Spleen (tissue), 11 donors: ENCODE measurements around the gene TRIM9. TPM values are rescaled to one million over a fixed set of nuclear protein-coding genes. Genes with fewer than 3 reads are reported as not detected.

Source experiments
- DNase-seq: peaks from one replicate; pipeline ENCODE4 v3.0.0-alpha.2; 2020
- H3K27ac ChIP-seq, 8 donors: fragments of 200-600 bp; sonication (generic) in 7 of 8; 1 replicate in 4 of 8; 2 replicates in 4 of 8; pipeline versions ENCODE4 v1.5.0 to v1.8.0; 2016 to 2021; ENCODE audit warnings: inconsistent platforms in 4 of 8, mild to moderate bottlenecking in 4 of 8, moderate library complexity in 1 of 8
- H3K27me3 ChIP-seq, 7 donors: fragments of 200-600 bp; sonication (generic) in 6 of 7; replicated peaks in 1 of 7; 1 replicate in 4 of 7; 2 replicates in 3 of 7; pipeline versions ENCODE4 v1.5.0 to v1.8.0; 2016 to 2021; ENCODE audit warnings: inconsistent platforms in 3 of 7, mild to moderate bottlenecking in 1 of 7
- H3K36me3 ChIP-seq, 6 donors: fragments of 200-600 bp; sonication (generic) in 5 of 6; 1 replicate in 4 of 6; 2 replicates in 2 of 6; pipeline versions ENCODE4 v1.5.0 to v1.8.0; 2016 to 2021; ENCODE audit warnings: inconsistent platforms in 2 of 6
- H3K4me1 ChIP-seq, 6 donors: fragments of 200-600 bp; sonication (generic) in 5 of 6; 1 replicate in 3 of 6; 2 replicates in 3 of 6; pipeline versions ENCODE4 v1.5.0 to v1.8.0; 2016 to 2021; ENCODE audit warnings: inconsistent platforms in 3 of 6
- H3K4me3 ChIP-seq, 8 donors: fragments of 200-600 bp; sonication (generic) in 7 of 8; 1 replicate in 4 of 8; 2 replicates in 4 of 8; pipeline versions ENCODE4 v1.5.0 to v1.8.0; 2016 to 2021; ENCODE audit warnings: inconsistent platforms in 4 of 8, mild to moderate bottlenecking in 4 of 8, moderate library complexity in 2 of 8
- H3K9me3 ChIP-seq, 8 donors: fragments of 200-600 bp; sonication (generic) in 7 of 8; 1 replicate in 4 of 8; 2 replicates in 4 of 8; pipeline versions ENCODE4 v1.5.0 to v1.8.0; 2016 to 2021; ENCODE audit warnings: inconsistent platforms in 4 of 8
- CTCF ChIP-seq, 11 experiments: fragments of 200-600 bp in 7 of 11; fragments of 450-650 bp in 4 of 11; sonication (generic) in 4 of 11; IDR thresholded peaks in 8 of 11; conservative IDR thresholded peaks in 3 of 11; 1 replicate in 7 of 11; 2 replicates in 4 of 11; pipeline versions ENCODE4 v1.4.0 to v1.8.0; 2016 to 2021; ENCODE audit warnings: antibody characterized with exemption in 11 of 11, inconsistent platforms in 4 of 11, mild to moderate bottlenecking in 1 of 11
- POLR2A ChIP-seq, 3 donors: fragments of 450-650 bp; IDR thresholded peaks; one replicate each; pipeline ENCODE4 v1.5.1; 2017; ENCODE audit warnings: antibody characterized with exemption in 3 of 3, mild to moderate bottlenecking in 1 of 3
- POLR2AphosphoS5 ChIP-seq, 3 donors: sonication (generic); formaldehyde crosslinking; IDR thresholded peaks; one replicate each; pipeline ENCODE4 v1.5.1; 2017; ENCODE audit warnings: antibody characterized with exemption in 3 of 3
- WGBS, 5 donors: extraction: QIAGEN DNeasy Blood & Tissue Kit in 3 of 5; methylation state at CpG; one replicate each; pipeline versions ENCODE4 v1.1.5 to v1.1.7; 2013 to 2018; 5-methylcytosine and 5-hydroxymethylcytosine counted together
- intact Hi-C: fragments of 100-400 bp; cut with DNase I; formaldehyde crosslinking; loops from one replicate; pipeline ENCODE4 v1.15.0; 2023; ENCODE audit warnings: low total_unique reads
- polyA plus RNA-seq, 3 donors: library from polyadenylated mRNA; stranded (reverse); fragments of 200-250 nt; gene quantifications; one replicate each; pipeline ENCODE4 v1.2.1, GENCODE V29; 2013
- total RNA-seq, 7 donors: library from RNA; depleted of rRNA in 3 of 7; stranded (reverse); fragments of >200 nt in 3 of 7; fragmentation: NEBNext Ultra II Directional in 4 of 7; extraction: Animal tissue kit (Norgen Biotek cat#: 25700) in 4 of 7; gene quantifications; one replicate each; pipeline versions ENCODE4 v1.1.0 to v1.2.1, GENCODE V29; 2016 to 2021
- donor health status: healthy with polysubstance abuse.
- donor health status: DM: no; HTN: no; CAD: no; lungs with moderate emphysema.
- donor health status: DM: no; HTN: no; CAD: no.
- donor health status: Bipolar disorder and iron deficiency.
- donor health status: healthy.
- donor health status: DM: no; HTN: no; CAD: no.
- donor health status: DM: yes; HTN: yes; CAD: no.

Gene TRIM9
- total and polyA plus RNA-seq, 10 donors: 0.03 to 3.1 (median 1.1) TPM

- Histone ChIP-seq H3K27me3 (no peaks in the 10 kb centered on the region), H3K4me3 (no peak overlapping the region), H3K4me1 (no peaks in the 10 kb centered on the region), H3K9me3 (no peaks in the 10 kb centered on the region), H3K27ac (no peak overlapping the region), H3K36me3 (no peaks in the 10 kb centered on the region)
- no peak for TF ChIP-seq CTCF (IDR thresholded peaks at IDR 0.05 in 8 of 11, conservative IDR thresholded peaks at IDR 0.05 in 3 of 11)
- WGBS, 5 donors: 76 to 83% (median 78%) methylated on average over 3 of the region's 3 CpGs
- DNase-seq: no peak
- intact Hi-C loops: no loop called here
Observed at GRCh38 chr14:51087031-51087441, 7.9 kb downstream of the TRIM9 start.

GRCh38 chr14:51086044-51086443 lies 8.9 kb downstream of the TRIM9 start:
- TF ChIP-seq POLR2AphosphoS5 (IDR thresholded peaks at IDR 0.05) (no peak), CTCF (IDR thresholded peaks at IDR 0.05 in 8 of 11, conservative IDR thresholded peaks at IDR 0.05 in 3 of 11) (no peak), POLR2A (IDR thresholded peaks at IDR 0.05) (no peak)

GRCh38 chr14:51084962-51085361 lies 9.9 kb downstream of the TRIM9 start:
- no peak for TF ChIP-seq POLR2A (IDR thresholded peaks at IDR 0.05)
- no peak for TF ChIP-seq CTCF (IDR thresholded peaks at IDR 0.05 in 8 of 11, conservative IDR thresholded peaks at IDR 0.05 in 3 of 11)
- TF ChIP-seq POLR2AphosphoS5 (IDR thresholded peaks at IDR 0.05): no peak
- H3K36me3 ChIP-seq: no peaks in the 10 kb centered on the region
- H3K4me1 ChIP-seq: no peaks in the 10 kb centered on the region
- no peak for DNase-seq
- WGBS, 5 donors: 91 to 98% (median 95%) methylated on average over 3 of the region's 3 CpGs
- no peaks in the 10 kb centered on the region for H3K9me3 ChIP-seq
- intact Hi-C loops: no loop called here
- H3K27ac ChIP-seq: no peak overlapping the region
- no peak overlapping the region for H3K4me3 ChIP-seq
- H3K27me3 ChIP-seq: no peaks in the 10 kb centered on the region

More at GRCh38 chr14:51086044-51086443, 8.9 kb downstream of the TRIM9 start:
- Histone ChIP-seq H3K27me3 (no peaks in the 10 kb centered on the region), H3K9me3 (no peaks in the 10 kb centered on the region), H3K36me3 (no peaks in the 10 kb centered on the region), H3K27ac (no peak overlapping the region), H3K4me1 (no peaks in the 10 kb centered on the region), H3K4me3 (no peak overlapping the region)
- 48 to 77% (median 75%) methylated on average over 2 of the region's 2 CpGs for WGBS, 5 donors
- DNase-seq: no peak
- intact Hi-C loops: no loop called here

GRCh38 chr14:51084507-51084906 lies 10.4 kb downstream of the TRIM9 start:
- no peaks in the 10 kb centered on the region for H3K9me3 ChIP-seq
- H3K27me3 ChIP-seq: no peaks in the 10 kb centered on the region
- no peak overlapping the region for H3K27ac ChIP-seq
- H3K4me1 ChIP-seq: peaks cover 0 to 2% (median 0%) of the 10 kb centered on the region in 6 donors
- no peak for DNase-seq
- no peak for TF ChIP-seq POLR2AphosphoS5 (IDR thresholded peaks at IDR 0.05)
- TF ChIP-seq POLR2A (IDR thresholded peaks at IDR 0.05): no peak
- TF ChIP-seq CTCF (IDR thresholded peaks at IDR 0.05 in 8 of 11, conservative IDR thresholded peaks at IDR 0.05 in 3 of 11): no peak
- intact Hi-C loops: no loop called here
- no peaks in the 10 kb centered on the region for H3K36me3 ChIP-seq
- H3K4me3 ChIP-seq: no peak overlapping the region
